Effector CD8-positive, alpha-beta T cell (primary cell): ENCODE measurements around the gene DNAJB11.
"Not testable (repeated sequence)": the region's sequence is repeated elsewhere in the genome, so short reads cannot be mapped to it uniquely, and the experiment has no call there.

Experiments
- DNase-seq: peaks from one replicate; lab custom pipeline; 2025; lab: John Stamatoyannopoulos, UW

DNAJB11 gene

DNA sequence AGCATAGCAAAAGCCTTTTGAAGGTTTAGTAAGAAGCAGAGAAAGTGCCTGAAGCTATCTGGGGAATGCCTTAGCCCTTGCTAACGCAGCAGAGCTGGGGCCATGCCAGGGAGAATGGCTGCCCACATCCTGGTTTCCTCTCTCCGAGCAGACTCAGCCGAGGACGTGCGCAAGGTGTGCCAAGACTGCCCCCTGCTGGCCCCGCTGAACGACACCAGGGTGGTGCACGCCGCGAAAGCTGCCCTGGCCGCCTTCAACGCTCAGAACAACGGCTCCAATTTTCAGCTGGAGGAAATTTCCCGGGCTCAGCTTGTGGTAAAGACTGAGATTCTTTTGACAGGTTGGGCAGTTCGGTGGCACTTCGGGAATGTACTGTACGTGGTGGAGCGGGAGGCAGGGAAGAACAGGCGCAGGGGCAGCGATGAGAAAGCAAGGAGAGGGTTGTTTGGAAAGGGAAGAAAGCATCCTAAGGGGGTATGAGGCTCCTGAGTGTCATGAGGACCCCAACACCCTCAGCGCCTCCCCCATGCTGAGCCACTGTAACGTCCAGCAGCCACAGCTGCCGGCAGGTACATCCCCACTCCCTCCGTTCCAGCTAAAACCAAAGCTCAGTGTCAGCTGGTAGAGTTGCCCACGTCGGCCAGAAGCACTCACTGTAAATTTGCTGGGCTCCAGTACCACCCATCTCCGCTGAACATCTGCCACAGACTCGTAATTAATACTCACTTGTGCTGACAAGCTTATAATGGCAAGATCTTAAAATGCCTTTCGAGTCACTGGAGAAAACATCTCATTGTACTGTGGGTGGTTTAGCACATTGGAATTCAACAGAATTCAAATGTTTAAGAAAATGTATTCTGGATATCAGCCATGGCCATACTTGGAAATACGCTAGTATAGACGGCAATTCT lies 46.8 kb downstream of the DNAJB11 start:
- peak; percentile 69 for DNase-seq

DNA sequence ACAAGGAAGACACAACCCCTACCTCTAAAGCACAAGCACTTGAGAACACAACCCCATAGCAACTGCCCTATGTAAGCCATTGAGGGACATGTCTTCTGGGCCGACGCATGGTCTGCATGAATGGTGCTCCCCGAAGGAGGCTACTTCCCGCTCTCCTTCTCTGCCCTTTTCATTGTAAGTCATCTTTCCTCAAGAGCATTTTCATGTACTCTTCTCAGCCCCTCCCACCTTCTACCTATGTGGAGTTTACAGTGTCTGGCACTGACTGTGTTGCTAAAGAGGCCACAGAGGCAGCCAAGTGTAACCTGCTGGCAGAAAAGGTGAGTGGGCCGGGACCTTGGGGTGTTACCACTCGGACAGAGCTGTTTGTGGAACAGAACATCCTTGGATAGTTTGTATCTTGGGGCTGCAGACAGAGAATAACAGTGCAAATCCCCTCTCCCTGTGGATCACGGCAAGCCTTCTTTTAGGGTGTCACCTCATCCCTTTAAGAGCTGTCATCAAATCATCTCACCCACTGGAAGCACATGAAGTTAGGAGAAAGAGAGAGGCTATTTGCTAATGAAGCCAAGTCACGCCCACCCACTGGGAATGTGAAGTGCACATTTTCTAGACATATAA lies 47.9 kb downstream of the DNAJB11 start:
- DNase-seq: no peak

- DNase-seq: no peak
Measured at GRCh38 chr3:186619787-186620212, 49.3 kb downstream of the DNAJB11 start.

GRCh38 chr3:186620213-186621092 lies 49.9 kb downstream of the DNAJB11 start:
- DNase-seq: no peak

GRCh38 chr3:186621894-186622650 lies 51.6 kb downstream of the DNAJB11 start:
- DNase-seq: no peak

DNA sequence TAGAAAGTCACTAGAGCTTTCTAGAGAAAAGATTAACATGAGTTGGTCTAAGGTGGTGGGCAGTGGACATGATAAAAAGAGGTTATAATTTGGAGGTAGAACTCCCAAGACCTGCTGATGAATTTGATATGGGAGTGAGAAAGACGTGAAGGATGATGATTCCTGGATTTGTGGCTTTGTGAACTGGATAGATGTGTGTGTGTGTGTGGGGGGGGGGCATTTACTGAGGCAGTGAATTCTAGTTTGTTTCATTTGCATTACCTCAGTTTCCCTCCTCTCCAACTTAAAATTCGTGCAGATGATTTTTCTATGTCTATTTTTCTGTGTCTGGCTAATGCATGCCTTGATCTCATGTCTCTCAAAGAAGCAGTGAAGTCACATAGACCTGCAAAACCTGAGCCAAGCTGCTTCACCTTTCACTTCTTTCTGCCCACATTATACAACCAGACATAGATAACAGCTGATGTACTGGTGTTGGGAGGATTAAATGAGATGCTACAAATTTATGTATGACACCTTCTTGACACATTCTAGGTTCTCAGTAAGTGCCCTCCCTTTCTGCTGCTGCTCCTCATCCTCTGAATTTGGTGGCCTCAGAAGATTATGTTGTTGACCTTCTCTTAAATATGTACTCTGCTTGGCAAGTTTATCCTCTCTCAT lies 52.3 kb downstream of the DNAJB11 start:
- no peak for DNase-seq

DNA sequence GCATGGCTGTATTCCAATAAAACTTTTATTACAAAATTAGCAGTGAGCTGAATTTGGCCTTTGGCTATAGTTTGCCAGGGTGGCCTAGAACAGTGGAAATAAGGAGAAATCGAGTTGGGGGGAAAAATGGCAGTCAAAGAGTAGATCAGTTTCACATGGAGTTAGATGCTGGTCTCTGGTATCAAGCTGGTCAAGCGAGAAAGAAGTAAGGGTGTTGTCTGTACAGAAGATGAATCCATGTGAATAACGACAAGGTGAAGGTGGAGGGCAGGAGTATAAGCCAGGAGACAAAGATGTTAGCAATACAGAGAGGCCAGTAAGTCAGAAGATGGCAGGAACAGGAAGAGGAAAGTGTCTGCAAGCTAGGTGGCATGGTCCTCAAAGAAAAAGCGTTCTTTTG lies 54.1 kb downstream of the DNAJB11 start:
- no peak for DNase-seq

DNA sequence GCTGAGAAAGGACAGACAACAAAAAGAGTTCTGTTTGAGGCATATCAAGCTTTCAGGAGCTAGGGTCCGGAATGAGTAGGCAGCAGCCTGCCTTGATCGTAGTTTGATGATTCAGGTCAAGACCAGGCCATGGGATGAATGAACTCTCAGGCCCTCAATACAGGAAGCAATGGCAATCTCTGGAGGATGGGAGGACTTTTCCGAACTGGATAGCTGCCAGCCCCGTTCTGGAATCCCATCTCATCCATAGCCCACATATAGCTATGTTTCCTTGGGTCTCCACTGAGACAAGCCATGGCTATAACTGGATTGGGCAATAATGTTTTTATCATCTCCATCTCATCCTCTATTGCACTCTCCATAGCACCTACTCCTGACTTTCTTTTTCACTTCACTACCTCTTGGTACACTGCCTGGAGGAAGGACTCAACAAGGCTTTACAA lies 55.1 kb downstream of the DNAJB11 start:
- DNase-seq: no peak

GRCh38 chr3:186626254-186626847 lies 55.8 kb downstream of the DNAJB11 start:
- no peak for DNase-seq

GRCh38 chr3:186627852-186628414 lies 57.4 kb downstream of the DNAJB11 start:
- no peak for DNase-seq

DNA sequence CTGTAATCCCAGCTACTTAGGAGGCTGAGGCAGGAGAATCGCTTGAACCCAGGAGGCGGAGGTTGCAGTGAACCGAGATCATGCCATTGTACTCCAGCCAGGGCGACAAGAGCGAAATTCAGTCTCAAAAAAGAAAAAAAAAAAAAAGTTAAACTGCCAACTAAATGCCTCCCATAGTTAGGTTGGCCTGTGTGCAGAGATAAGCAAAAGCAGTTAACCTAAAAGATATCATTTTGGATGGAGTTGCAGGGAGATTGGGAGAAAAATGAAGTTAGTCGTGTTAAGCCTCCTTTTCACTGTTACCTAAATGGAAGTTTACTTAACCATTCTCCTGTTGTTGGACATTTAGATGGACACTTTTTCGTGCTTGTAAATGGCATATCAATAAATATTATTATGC lies 58.2 kb downstream of the DNAJB11 start:
- DNase-seq: no peak

DNA sequence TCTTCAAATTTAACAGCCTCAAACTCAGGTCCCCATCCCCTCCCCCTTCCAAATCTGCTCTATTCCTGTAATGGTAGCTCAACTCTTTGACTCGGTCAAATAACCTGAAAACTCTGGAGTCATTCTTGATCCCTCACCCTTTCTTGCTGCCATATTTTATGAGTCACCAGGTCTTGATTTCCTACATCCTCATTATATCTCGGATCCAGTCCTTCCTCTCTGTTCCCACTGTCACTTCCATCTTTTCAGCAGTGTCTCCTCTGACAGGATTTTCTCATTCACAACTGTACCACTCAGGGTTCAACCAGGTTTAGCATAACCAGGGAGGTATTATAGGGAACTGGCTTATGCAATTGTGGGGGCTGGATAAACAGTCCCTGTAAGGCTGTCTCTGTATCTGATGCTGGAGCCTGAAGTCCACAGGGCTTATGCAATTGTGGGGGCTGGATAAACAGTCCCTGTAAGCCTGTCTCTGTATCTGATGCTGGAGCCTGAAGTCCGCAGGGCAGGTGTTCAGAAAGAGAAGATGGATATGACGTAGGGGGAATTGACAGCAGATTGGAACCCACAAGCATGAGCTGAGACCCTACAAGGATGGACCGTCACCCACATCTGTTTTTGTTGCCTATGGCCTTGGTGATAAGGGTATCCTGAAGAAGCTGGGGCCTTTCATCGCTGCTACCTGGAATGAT lies 60.6 kb downstream of the DNAJB11 start:
- DNase-seq: no peak

- DNase-seq: no peak
Measured at GRCh38 chr3:186633481-186633880, 63.0 kb downstream of the DNAJB11 start.

GRCh38 chr3:186634207-186634606 lies 63.7 kb downstream of the DNAJB11 start:
- not testable (repeated sequence) for DNase-seq
